Large intestine (tissue), 12 donors: Measurements from ENCODE around the gene CD160. TPM values are rescaled to one million over a fixed set of nuclear protein-coding genes. Genes with fewer than 3 reads are reported as not detected.
"Not testable (repeated sequence)": the region's sequence is repeated elsewhere in the genome, so short reads cannot be mapped to it uniquely, and the experiment has no call there.

Source experiments
- DNase-seq, 2 donors: peaks; one replicate each; pipeline versions ENCODE4 v3.0.0 to v3.0.0-alpha.2; 2013
- H3K27ac ChIP-seq: one replicate; pipeline ENCODE4 v1.5.1; 2013; ENCODE audit warnings: low read length
- H3K27me3 ChIP-seq: 2 replicates; pipeline ENCODE4 v1.6.1; 2013; ENCODE audit warnings: low read length; ENCODE audit not compliant: control insufficient read depth, insufficient read depth
- H3K36me3 ChIP-seq: 2 replicates; pipeline ENCODE4 v1.6.1; 2013; ENCODE audit warnings: low read length; ENCODE audit not compliant: control insufficient read depth, insufficient read depth
- H3K4me1 ChIP-seq: one replicate; pipeline ENCODE4 v1.6.1; 2013; ENCODE audit warnings: low read length; ENCODE audit not compliant: control insufficient read depth, insufficient read depth
- H3K4me3 ChIP-seq: one replicate; pipeline ENCODE4 v1.5.1; 2013; ENCODE audit warnings: low read length
- H3K9me3 ChIP-seq: one replicate; pipeline ENCODE4 v1.6.1; 2013; ENCODE audit warnings: mild to moderate bottlenecking, low read depth, low read length, moderate library complexity; ENCODE audit not compliant: control insufficient read depth
- WGBS: methylation state at CpG from one replicate; pipeline ENCODE4 v1.1.5; 2013; ENCODE audit warnings: low lambda C conversion rate; ENCODE audit not compliant: insufficient coverage; 5-methylcytosine and 5-hydroxymethylcytosine counted together
- long read RNA-seq, 11 donors: transcript quantifications; one replicate each; lab custom pipeline, GENCODE V29; 2026
- polyA plus RNA-seq: library from polyadenylated mRNA; unstranded; fragments of 120-200 nt; gene quantifications from one replicate; pipeline ENCODE4 v1.2.1, GENCODE V29; 2013

Gene CD160, protein sequence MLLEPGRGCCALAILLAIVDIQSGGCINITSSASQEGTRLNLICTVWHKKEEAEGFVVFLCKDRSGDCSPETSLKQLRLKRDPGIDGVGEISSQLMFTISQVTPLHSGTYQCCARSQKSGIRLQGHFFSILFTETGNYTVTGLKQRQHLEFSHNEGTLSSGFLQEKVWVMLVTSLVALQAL
- polyA plus RNA-seq, result 2.6 TPM
- long read RNA-seq, donor 1, result 0 reads
- long read RNA-seq, donor 2, result 0 reads
- long read RNA-seq, donor 3, result 0 reads
- long read RNA-seq, donor 4, result 0 reads
- long read RNA-seq, donor 5, result 0 reads
- long read RNA-seq, donor 6, result 0 reads
- long read RNA-seq, donor 7, partial matches to known transcripts, result 8 of 8 reads
- long read RNA-seq, donor 7, other reads (novel, unspliced or antisense), result 0 of 8 reads
- long read RNA-seq, donor 8, partial matches to known transcripts, result 0 of 1 reads
- long read RNA-seq, donor 8, other reads (novel, unspliced or antisense), result 0 of 1 reads
- long read RNA-seq, donor 9, result 0 reads
- long read RNA-seq, donor 10, partial matches to known transcripts, result 23 of 23 reads
- long read RNA-seq, donor 10, other reads (novel, unspliced or antisense), result 0 of 23 reads
- long read RNA-seq, donor 11, result 0 reads

DNA sequence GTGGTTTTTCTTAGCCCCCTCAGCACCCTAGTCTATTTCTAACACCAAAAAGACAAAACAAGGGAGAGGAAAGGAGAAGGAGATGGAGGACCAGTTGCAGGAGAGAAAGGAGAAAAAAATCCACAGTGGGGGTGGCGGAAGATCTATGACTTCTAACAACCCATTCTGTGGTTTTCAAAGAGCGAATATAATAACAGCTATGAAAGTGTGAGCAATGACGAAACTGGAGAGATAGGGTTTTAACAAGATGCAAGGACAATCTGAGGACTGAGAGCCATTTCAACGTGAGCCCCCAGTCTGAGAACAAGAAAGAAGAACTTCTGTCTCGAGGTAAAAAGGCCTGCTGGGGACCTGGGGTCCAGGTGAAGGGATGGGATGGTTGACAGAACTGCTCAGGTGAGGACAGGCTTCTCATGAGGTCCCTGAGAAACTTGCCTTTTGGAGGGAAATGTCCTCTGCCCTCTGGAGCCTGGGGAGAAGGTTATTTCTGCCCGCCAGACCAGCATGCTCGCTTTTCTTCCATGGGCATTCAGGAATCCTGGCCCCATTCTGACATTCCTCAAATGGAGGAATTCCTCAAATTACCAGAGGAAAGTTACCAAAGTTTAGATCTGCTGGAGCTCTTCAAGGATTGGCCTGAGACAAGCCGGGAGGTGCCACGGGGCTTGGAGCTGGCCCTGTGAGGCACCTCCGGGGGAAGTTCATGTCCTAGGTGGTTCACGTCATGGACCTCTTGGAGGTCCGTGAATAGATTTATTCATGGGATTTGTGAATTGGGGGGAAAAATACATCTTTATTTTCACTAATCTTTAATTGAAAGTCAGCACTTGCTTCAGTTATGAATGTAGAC, at the start of gene CD160:
Gene CD160, plus strand, starts transcription at position 270 of the 850 bp plus-strand sequence. CDS start 8,829 bp downstream, outside the sequence.
- H3K4me3 ChIP-seq, result no peak within 1 kb of the TSS
- H3K4me1 ChIP-seq, result peaks cover 20% of the 10 kb centered on the region
- no peak within 1 kb of the TSS for H3K27ac ChIP-seq
- WGBS, result 100% methylated on average over 1 of the region's 12 CpGs
- no peak for DNase-seq
- H3K27me3 ChIP-seq, result peaks cover 4% of the 10 kb centered on the region
- no peaks in the 10 kb centered on the region for H3K36me3 ChIP-seq
- H3K9me3 ChIP-seq, result no peaks in the 10 kb centered on the region

DNA sequence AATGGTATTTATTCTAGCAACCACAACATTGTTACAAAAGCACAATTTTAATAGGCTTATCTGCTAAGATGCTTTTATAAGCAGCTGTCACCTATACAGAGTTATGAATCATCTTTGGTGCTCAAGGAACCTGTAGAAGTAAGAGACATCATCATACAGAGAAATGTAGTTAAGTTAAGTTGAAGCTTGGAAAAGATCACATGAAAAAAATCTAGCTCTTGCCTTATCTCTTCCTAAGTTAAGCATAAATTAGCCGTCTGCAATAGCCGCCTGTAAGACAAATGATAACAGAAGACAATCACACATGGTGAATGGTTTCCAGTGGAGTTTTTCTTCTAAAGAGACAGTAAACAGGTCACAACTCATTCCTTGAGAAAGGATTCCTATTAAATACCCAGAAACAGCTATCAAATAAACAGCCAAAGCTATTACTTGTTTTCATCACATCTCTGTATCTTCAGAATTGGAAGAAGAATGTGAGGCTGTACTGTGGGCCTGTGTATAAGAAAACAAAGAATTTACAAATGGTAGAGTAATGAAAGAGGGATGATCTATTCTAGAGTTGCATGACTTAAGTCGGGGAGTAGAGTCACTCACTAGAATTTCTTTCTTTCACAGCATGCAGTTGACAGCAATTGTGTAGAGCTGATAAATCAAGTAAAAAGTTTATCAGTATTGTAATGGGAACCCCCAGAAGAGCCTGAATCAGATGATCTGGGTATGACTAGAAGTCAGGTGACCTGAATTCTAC, 48.1 kb upstream of the CD160 start:
- DNase-seq, H3K9me3 ChIP-seq, H3K4me3 ChIP-seq, H3K36me3 ChIP-seq, H3K4me1 ChIP-seq, H3K27me3 ChIP-seq, H3K27ac ChIP-seq: not testable (repeated sequence)
- WGBS, result no CpG with 5 or more reads among the region's 3 CpGs

DNA sequence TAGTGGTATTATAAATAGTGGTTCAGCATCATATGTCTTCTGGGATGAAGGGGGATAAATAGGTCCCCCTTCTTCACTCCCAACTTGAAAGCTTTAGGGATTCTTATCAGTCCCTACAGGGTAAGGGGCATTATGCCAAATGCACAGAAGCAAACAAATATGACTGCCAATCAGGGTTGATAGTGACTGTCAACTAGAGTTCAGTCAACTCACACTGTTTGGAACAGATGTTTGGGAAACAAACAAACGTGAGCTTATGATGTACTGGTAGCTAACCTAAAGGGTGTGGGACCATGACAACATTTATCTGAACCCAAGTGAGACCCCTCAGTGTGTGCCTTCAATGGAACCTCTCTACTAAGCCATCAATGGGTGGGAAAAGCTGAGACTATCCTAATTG, 46.1 kb upstream of the CD160 start:
- no CpG with 5 or more reads among the region's 1 CpG for WGBS
- H3K4me1 ChIP-seq, H3K4me3 ChIP-seq: not testable (repeated sequence)

DNA sequence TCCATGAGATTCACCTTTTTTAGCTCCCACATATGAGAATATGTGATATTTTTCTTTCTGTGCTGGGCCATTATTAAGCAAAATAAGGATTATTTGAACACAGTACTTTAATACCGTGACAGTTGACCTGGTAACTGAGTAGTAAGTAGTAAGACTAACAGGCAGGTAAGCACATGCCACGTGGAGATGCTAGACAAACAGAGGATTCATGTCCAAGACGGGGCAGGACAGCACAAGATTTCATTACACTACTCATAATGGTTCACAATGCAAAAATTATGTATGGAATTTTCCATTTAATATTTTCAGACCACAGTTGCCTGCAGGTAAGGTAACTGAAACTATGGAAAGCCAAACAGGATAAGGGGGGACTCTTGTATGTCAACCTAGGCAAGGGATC, 34.4 kb upstream of the CD160 start:
- not testable (repeated sequence) for H3K36me3 ChIP-seq, H3K9me3 ChIP-seq, H3K4me3 ChIP-seq, H3K4me1 ChIP-seq, DNase-seq, H3K27ac ChIP-seq, H3K27me3 ChIP-seq
- no CpG with 5 or more reads among the region's 3 CpGs for WGBS

More for the DNA sequence above, 46.1 kb upstream of the CD160 start:
- not testable (repeated sequence) for H3K27ac ChIP-seq, DNase-seq, H3K36me3 ChIP-seq, H3K9me3 ChIP-seq, H3K27me3 ChIP-seq

DNA sequence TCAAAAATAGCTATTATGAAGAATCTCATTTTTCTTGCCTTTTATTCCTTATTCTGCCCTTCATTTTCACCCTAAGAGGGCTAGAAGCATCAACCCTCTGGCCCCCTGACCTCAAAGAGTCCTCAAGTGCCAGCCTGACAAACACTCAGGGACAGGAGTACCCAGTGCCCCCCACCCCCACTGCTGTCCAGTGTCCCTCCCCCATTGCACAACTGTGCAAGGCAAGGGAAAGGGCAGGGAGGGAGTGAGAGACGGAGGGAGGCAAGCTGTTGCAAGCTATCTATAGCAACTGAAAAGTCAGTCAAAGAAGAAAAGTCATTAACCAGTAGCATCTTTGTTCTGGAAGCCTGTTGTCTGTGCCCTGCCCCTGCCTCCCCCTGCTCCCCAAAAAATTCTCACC, 33.2 kb upstream of the CD160 start:
- H3K27me3 ChIP-seq, H3K36me3 ChIP-seq, H3K9me3 ChIP-seq, H3K27ac ChIP-seq, H3K4me3 ChIP-seq, DNase-seq: not testable (repeated sequence)
- H3K4me1 ChIP-seq, result peaks cover 10% of the 10 kb centered on the region
- WGBS, result no CpG with 5 or more reads among the region's 1 CpG

DNA sequence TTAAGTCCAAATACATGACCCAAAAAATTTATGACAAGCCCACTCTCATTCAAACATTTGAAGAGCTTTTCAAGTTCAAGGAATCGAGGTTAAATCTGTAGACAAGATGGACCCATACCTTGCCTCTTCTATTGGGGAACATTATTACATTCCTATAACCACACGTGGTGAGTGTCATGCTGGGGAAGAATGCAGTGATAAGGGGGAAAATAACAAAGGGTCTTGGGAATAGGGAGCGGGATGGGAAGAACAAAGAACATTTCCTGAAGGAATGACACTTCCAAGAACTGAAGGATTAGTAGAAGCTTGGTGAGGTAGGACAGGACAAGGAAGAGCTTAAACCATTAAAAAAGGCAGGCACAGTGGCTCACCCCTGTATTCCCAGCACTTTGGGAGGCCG, 31.0 kb upstream of the CD160 start:
- Histone ChIP-seq H3K4me1 (peaks cover 11% of the 10 kb centered on the region), H3K9me3 (no peaks in the 10 kb centered on the region), H3K4me3 (no peak overlapping the region), H3K27ac (no peak overlapping the region), H3K36me3 (peaks cover 7% of the 10 kb centered on the region), H3K27me3 (no peaks in the 10 kb centered on the region)
- 100% methylated on average over 1 of the region's 4 CpGs for WGBS
- DNase-seq, result no peak

DNA sequence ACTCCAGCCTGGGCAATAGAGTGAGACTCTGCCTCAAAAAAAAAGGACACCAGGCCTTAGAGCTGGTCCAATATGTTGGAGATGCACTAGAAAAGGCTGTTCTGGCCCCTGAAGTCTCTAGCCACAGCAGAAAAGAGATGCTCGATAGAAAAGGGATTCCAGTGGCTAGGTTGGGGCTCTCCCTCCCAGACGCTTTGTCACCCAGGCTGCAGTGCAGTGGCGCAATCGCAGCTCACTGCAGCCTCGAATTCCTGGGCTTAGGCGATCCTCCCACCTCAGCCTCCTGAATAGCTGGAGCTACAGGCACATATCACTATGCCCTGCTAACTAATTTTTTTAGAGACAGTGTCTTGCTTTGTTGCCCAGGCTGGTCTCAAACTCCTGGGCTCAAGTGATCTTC, 30.4 kb upstream of the CD160 start:
- H3K4me3 ChIP-seq, result no peak overlapping the region
- H3K27ac ChIP-seq, result no peak overlapping the region
- no peaks in the 10 kb centered on the region for H3K9me3 ChIP-seq
- no peak for DNase-seq
- peaks cover 7% of the 10 kb centered on the region for H3K36me3 ChIP-seq
- no CpG with 5 or more reads among the region's 6 CpGs for WGBS
- H3K4me1 ChIP-seq, result peaks cover 11% of the 10 kb centered on the region
- no peaks in the 10 kb centered on the region for H3K27me3 ChIP-seq

DNA sequence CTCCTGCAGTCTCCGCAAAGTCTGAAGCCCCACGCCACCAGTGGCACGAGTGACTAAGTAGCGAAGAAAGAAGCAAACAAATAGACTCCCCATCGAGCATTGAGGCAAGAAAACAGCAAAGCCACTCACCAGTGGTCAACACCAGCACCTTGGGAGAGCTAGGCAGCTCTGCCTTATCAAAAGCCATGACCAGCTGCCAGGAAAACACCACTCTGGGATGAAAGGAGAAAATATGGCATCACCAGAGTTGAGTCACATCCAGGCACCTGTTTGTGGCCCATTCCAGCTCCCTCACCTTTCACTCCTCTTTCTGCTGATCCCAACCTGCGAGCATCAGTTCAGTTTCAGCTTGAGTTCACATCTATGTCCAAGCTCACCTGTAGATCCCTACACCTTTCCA, 29.4 kb upstream of the CD160 start:
- Histone ChIP-seq H3K27me3 (no peaks in the 10 kb centered on the region), H3K4me1 (peaks cover 11% of the 10 kb centered on the region), H3K36me3 (peaks cover 10% of the 10 kb centered on the region), H3K4me3 (no peak overlapping the region), H3K27ac (no peak overlapping the region), H3K9me3 (no peaks in the 10 kb centered on the region)
- WGBS, result 90% methylated on average over 2 of the region's 6 CpGs
- DNase-seq, result no peak

DNA sequence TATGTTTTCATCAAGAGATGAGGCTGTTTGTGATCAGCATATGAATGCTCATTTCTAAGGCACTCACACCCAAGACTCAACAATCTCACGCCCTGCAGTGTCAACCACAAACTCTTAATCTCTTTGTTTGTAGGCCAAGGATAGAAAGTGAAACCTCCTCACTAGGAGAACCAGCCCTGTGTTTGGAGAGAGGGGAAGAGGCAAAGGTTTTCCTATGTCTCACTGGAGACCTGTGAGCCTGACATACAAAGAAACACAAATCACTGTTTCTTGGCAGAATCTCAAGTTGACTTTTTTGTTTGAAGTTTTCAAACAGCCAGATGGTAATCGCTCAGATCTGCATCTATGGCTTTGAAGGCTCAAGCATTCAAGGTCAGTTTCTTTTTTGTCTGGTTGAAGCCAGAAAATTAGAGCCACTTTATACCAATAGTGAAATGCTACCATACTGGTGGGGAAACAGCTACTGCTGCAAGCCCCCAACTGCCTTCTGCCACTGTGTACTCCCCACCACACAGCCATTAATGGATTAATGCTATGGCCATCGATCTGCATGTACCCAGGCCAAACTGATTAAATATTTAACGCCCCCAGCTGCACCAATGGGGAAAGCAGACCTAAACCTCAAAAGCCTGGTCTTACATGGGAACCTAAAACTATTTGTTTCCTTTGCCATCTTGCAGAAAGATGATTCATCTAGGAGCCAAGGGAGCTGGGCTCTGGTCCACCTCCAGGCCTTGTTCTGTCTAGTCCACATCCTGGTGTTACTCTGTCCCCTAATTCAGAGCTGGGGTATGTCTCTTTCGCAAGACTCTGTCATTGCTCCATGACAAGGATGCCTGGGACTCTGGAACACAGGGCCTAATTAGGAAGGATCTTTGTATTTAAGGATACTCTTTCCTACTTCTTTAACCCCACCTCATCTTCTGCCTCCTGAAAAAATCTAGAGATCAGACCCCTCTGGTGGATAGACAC, 28.4 kb upstream of the CD160 start:
- no CpG with 5 or more reads among the region's 5 CpGs for WGBS
- no peaks in the 10 kb centered on the region for H3K9me3 ChIP-seq
- no peak overlapping the region for H3K27ac ChIP-seq
- peaks cover 10% of the 10 kb centered on the region for H3K36me3 ChIP-seq
- DNase-seq, result peak in 1 of 2 donors; percentile 77
- no peaks in the 10 kb centered on the region for H3K27me3 ChIP-seq
- peaks cover 11% of the 10 kb centered on the region for H3K4me1 ChIP-seq
- H3K4me3 ChIP-seq, result no peak overlapping the region
